Kidney (tissue), 14 donors: ENCODE results near the gene GPATCH2. TPM values are rescaled to one million over a fixed set of nuclear protein-coding genes. Genes with fewer than 3 reads are reported as not detected.

Experiments
- DNase-seq, 5 donors: peaks; one replicate each; pipeline ENCODE4 v3.0.0-alpha.2; 2013 to 2020
- FAIRE-seq: peaks from 2 replicates; lab custom pipeline; 2012; peaks lifted over from hg19 to GRCh38; lab: Jason Lieb, UNC
- H3K27ac ChIP-seq, 2 donors: one replicate each; pipeline ENCODE4 v1.7.0; 2013; ENCODE audit warnings: low read depth in 2 of 2, low read length in 2 of 2, inconsistent platforms in 1 of 2
- H3K27me3 ChIP-seq: one replicate; pipeline ENCODE4 v1.7.1; 2013; ENCODE audit warnings: low read length, inconsistent platforms; ENCODE audit not compliant: control insufficient read depth, insufficient read depth
- H3K36me3 ChIP-seq, 3 donors: one replicate each; pipeline versions ENCODE4 v1.7.0 to v1.7.1; 2013; ENCODE audit warnings: low read length in 3 of 3, control low read depth in 1 of 3, inconsistent platforms in 1 of 3; ENCODE audit not compliant: insufficient read depth in 3 of 3, control insufficient read depth in 2 of 3
- H3K4me1 ChIP-seq, 3 donors: one replicate each; pipeline versions ENCODE4 v1.7.0 to v1.7.1; 2013; ENCODE audit warnings: low read length in 3 of 3, inconsistent platforms in 1 of 3, low read depth in 1 of 3; ENCODE audit not compliant: control insufficient read depth in 2 of 3, insufficient read depth in 2 of 3
- H3K4me3 ChIP-seq, 3 donors: one replicate each; pipeline versions ENCODE4 v1.7.0 to v1.8.1; 2013; ENCODE audit warnings: low read length in 3 of 3, control low read depth in 1 of 3, inconsistent platforms in 1 of 3
- H3K9ac ChIP-seq, 3 donors: one replicate each; pipeline versions ENCODE4 v1.7.0 to v1.7.1; 2013; ENCODE audit warnings: low read length in 3 of 3, control low read depth in 1 of 3, inconsistent platforms in 1 of 3
- H3K9me3 ChIP-seq, 3 donors: one replicate each; pipeline versions ENCODE4 v1.7.0 to v1.7.1; 2013; ENCODE audit warnings: low read length in 3 of 3, control low read depth in 1 of 3, inconsistent platforms in 1 of 3; ENCODE audit not compliant: control insufficient read depth in 2 of 3, insufficient read depth in 1 of 3
- intact Hi-C: fragments of 100-400 bp; cut with DNase I; formaldehyde crosslinking; loops from one replicate; pipeline ENCODE4 v1.11.1; 2022
- polyA plus RNA-seq: library from polyadenylated mRNA; stranded (reverse); fragments of 350-450 nt; fragmentation: Illumina TruSeq; extraction: RNeasy Lipid Tissue Mini Kit (QIAGEN cat#74804); gene quantifications from one replicate; pipeline ENCODE4 v1.2.3, GENCODE V29; 2014; ENCODE audit warnings: low read depth, low replicate concordance; ENCODE audit not compliant: insufficient read depth
- total RNA-seq: library from RNA; stranded (reverse); fragmentation: NEBNext Ultra II Directional; extraction: Animal tissue kit (Norgen Biotek cat#: 25700); gene quantifications from one replicate; pipeline ENCODE4 v1.2.1, GENCODE V29; 2021
- TF ChIP-seq, protein P1 (sequence below): IDR thresholded peaks from 3 replicates; pipeline ENCODE4 v1.5.1; 2012; ENCODE audit warnings: mild to moderate bottlenecking, moderate library complexity, borderline replicate concordance; ENCODE audit not compliant: insufficient read depth; ENCODE audit errors: extremely low read depth
- donor health status: control.
- donor health status: control.
- donor health status: control.
- donor health status: control.
- donor health status: control.
- donor health status: DM: yes; HTN: yes; CAD: no.
- donor health status: Normal renal cell carcinoma (clear cell type).

GPATCH2 gene
- total and polyA plus RNA-seq, 2 donors from 2014 or later: 3.9 to 18.7 TPM

DNA sequence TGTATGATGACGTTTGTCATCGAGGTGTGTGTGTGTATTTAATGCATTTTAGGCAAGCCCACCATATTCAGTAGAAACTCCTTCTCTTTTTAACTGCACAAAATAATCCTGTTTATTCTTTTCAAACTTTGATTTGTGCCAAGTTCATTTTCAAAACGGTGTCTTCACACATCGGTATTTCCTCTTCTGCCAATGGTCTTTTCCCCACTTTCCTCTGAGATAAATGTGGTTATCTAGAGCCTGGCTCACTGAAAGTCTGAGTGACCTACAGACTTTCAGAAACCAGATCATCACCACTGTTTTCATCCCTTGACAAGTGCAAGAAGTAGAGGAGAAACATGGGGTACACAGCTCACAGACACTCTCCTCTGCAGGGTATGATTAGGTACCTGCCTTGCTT lies 69.4 kb downstream of the GPATCH2 start:
- no peak overlapping the region for H3K27ac ChIP-seq
- no peak overlapping the region for H3K4me3 ChIP-seq
- intact Hi-C loops: no loop called here
- no peak for FAIRE-seq
- no peaks in the 10 kb centered on the region for H3K9me3 ChIP-seq
- no peak overlapping the region for H3K9ac ChIP-seq
- no peaks in the 10 kb centered on the region for H3K4me1 ChIP-seq
- no peak for DNase-seq
- TF ChIP-seq, protein P1, sequence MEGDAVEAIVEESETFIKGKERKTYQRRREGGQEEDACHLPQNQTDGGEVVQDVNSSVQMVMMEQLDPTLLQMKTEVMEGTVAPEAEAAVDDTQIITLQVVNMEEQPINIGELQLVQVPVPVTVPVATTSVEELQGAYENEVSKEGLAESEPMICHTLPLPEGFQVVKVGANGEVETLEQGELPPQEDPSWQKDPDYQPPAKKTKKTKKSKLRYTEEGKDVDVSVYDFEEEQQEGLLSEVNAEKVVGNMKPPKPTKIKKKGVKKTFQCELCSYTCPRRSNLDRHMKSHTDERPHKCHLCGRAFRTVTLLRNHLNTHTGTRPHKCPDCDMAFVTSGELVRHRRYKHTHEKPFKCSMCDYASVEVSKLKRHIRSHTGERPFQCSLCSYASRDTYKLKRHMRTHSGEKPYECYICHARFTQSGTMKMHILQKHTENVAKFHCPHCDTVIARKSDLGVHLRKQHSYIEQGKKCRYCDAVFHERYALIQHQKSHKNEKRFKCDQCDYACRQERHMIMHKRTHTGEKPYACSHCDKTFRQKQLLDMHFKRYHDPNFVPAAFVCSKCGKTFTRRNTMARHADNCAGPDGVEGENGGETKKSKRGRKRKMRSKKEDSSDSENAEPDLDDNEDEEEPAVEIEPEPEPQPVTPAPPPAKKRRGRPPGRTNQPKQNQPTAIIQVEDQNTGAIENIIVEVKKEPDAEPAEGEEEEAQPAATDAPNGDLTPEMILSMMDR: no peak
- no peaks in the 10 kb centered on the region for H3K36me3 ChIP-seq
- H3K27me3 ChIP-seq: no peaks in the 10 kb centered on the region

DNA sequence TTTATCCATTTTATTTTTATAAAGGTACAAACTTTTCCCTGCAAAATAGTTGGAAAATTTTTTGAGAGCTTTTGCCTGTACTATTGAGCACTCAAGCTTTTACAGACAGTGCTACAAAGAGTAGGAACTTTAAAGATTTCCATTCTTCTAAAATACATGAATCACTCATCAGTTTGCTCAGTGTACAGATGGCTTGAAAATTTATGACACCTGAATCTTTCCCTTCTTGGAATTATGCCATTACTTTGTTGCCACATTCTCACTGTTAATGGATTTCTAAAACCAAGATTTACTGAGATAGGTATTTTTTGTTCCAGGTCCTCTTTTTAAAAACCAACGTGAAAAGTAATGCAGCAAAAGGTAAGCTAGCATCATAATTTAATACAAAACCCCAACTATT lies 76.0 kb downstream of the GPATCH2 start:
- Histone ChIP-seq H3K36me3 (no peaks in the 10 kb centered on the region), H3K27me3 (no peaks in the 10 kb centered on the region), H3K27ac (no peak overlapping the region), H3K9me3 (no peaks in the 10 kb centered on the region), H3K4me3 (no peak overlapping the region), H3K4me1 (no peaks in the 10 kb centered on the region), H3K9ac (no peak overlapping the region)
- intact Hi-C loops: no loop called here
- DNase-seq (no peak), FAIRE-seq (no peak)
- TF ChIP-seq, protein P1: no peak

DNA sequence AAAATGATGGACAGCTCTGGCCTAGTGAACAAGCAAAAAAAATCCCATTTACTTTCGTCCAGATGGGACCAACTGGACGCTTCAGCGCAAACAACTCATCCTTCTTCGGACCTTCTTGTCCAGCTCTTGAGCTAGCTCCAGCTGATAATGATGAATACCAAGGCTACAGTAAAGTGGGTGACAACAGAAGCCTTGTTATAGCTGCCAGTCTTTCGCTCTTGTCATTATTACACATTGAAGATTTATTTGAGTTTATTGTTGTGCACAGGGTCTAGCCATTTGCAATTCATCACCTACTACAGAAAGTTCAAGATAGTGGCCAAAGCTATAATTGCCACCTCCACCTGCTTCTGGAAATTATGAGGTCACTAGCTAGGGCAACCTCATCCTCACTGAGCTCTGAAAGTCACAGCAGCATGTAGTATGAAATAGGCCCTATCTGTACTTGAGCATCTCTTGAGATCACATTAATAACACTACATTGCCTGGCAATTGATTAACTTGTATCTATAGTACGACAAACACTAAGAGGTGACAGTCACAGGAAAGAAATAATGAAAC lies 76.9 kb downstream of the GPATCH2 start:
- H3K9ac ChIP-seq: no peak overlapping the region
- H3K27me3 ChIP-seq: no peaks in the 10 kb centered on the region
- H3K4me3 ChIP-seq: no peak overlapping the region
- no peak overlapping the region for H3K27ac ChIP-seq
- DNase-seq: no peak
- no peaks in the 10 kb centered on the region for H3K9me3 ChIP-seq
- H3K4me1 ChIP-seq: no peaks in the 10 kb centered on the region
- TF ChIP-seq, protein P1: no peak
- FAIRE-seq: no peak
- no peaks in the 10 kb centered on the region for H3K36me3 ChIP-seq
- intact Hi-C loops: no loop called here
